ENCODE measurements around the gene ACADVL. TPM values are rescaled to one million over a fixed set of nuclear protein-coding genes. Genes with fewer than 3 reads are reported as not detected.
A peak's percentile ranks its signal among the peaks of the same experiment; 100 is the strongest.
"Not testable (repeated sequence)": the region's sequence is repeated elsewhere in the genome, so short reads cannot be mapped to it uniquely, and the experiment has no call there.

Gene ACADVL
- 100 to 1,000 TPM; 651 to 710 TPM for total RNA-seq

DNA sequence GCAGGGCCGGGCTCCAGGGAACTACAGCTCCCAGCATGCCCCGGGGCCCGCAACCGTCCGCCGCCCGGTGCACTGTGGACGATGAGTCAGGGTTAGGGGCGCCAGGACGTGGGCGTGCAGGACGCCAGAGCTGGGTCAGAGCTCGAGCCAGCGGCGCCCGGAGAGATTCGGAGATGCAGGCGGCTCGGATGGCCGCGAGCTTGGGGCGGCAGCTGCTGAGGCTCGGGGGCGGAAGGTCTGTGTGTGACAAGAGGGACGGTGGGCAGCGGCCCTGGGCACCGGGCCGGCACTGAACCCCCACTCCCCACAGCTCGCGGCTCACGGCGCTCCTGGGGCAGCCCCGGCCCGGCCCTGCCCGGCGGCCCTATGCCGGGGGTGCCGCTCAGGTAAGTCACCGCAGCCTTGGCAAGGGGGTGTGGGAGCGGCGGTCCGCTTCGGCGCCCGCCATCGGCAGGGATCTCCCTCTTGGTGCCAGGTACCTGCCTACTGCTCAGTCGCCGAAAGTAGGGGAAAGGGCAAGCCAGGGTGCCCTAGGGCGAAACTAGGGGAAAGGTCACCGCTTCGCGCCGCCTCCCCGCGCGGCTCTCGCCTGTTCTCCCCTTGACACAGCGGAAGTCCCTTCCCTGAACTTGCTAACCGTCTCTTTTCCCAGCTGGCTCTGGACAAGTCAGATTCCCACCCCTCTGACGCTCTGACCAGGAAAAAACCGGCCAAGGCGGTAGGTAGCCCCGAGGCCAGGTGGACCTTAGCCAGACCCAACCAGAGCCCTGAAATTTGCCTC lies at the start of gene ACADVL, which contains the start of gene DLG4:
TSS of gene ACADVL (plus strand) at position 127 of the 781 bp plus-strand sequence. CDS start at position 174, 47 bp downstream.
TSS of gene DLG4 (minus strand) at position 25 of the 781 bp plus-strand sequence.
- no peaks in the 10 kb centered on the region for H3K36me3 Mint-ChIP-seq
- peak within 1 kb of the TSS; percentile 98 for H3K27ac Mint-ChIP-seq
- H3K9me3 Mint-ChIP-seq = no peaks in the 10 kb centered on the region
- H3K4me3 Mint-ChIP-seq = peak within 1 kb of the TSS; percentile 93
- no peaks in the 10 kb centered on the region for H3K27me3 Mint-ChIP-seq
- H3K4me1 Mint-ChIP-seq (ENCODE audit: low read depth in 2 of 2) = peaks cover 40 to 47% of the 10 kb centered on the region in 2 donors
- ATAC-seq (peak; percentile 94 to 95), DNase-seq (ENCODE audit: low spot score) (peak; percentile 90)

DNA sequence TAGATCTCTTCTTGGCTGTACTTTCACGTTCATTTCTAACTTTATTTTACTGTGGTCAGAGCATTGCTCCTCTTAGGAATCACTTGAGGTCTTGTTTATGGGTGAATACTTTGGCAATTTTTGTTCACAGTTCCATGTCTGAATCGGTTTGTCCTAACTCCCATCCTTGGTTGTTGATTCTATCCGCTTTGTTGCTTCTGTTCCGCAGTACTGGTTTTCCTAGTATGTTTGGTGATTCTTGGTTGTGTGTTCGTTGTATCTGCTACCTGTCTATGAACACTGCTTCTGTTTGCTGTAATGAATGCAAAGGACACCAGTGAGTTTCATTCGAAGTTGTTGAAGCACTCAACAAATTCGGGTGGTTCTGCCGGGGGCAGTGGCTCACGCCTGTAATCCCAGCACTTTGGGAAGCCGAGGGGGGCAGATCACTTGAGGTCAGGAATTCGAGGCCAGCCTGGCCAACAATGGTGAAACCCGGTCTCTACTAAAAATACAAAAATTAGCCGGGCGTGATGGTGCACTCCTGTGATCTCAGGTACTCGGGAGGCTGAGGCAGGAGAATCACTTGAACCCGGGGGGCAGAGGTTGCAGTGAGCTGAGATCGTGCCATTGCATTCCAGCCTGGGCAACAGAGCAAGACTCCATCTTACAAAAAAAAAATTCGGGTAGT lies 47.1 kb upstream of the ACADVL start:
- not testable (repeated sequence) for H3K36me3 Mint-ChIP-seq; H3K4me1 Mint-ChIP-seq (ENCODE audit: low read depth in 2 of 2); DNase-seq (ENCODE audit: low spot score); ATAC-seq; H3K27ac Mint-ChIP-seq; H3K27me3 Mint-ChIP-seq; H3K4me3 Mint-ChIP-seq; H3K9me3 Mint-ChIP-seq

DNA sequence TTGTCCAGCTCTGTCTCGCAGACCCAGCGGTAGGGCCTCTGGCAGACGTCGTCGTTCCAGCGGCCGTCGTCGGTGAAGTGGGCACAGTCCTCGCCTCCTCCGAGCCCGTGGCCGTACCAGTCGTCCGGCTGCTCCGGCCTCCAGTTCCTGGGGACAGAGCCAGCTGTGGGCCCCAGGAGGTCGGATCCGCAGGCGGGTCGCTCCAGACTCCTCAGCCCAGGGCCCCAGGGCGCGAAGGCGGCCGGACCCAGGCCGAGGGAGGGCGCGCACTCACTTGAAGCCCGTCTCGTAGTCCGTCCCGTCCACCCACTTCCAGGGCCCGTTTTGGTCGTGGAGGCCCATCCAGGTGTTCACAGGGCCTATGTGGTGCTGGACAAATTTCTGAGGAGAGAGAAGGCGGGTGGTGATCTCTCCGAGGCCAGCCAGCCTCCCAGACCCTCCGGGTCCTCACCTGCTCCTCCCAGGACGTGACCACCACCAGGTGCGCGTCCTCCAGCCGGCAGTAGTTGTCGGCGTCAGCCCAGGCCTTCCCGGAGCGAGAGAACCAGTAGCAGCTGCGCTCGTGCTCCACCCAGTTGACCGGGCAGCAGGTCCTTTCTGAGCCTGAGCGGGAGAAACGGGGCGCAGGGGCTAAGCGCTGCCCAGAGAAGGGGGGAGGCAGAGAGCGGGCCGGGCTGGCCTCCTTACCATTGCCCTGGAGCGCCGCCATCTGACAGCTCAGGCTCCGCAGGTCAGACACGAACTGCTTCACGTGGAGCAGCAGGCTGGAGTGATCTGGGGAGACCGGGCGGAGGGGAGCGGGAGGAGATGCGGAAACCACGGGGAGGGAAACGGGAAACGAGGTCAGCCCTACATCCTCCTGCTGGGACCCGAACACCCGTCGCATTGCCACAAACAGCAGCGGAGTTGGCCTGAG lies 45.8 kb upstream of the ACADVL start:
- no peak overlapping the region for H3K4me3 Mint-ChIP-seq
- peak; percentile 55 to 80 for ATAC-seq
- no peak overlapping the region for H3K27ac Mint-ChIP-seq
- no peaks in the 10 kb centered on the region for H3K9me3 Mint-ChIP-seq
- H3K4me1 Mint-ChIP-seq (ENCODE audit: low read depth in 2 of 2) = peaks cover 6 to 7% of the 10 kb centered on the region in 2 donors
- no peaks in the 10 kb centered on the region for H3K36me3 Mint-ChIP-seq
- peaks cover 6 to 8% of the 10 kb centered on the region in 2 donors for H3K27me3 Mint-ChIP-seq
- DNase-seq (ENCODE audit: low spot score) = no peak

DNA sequence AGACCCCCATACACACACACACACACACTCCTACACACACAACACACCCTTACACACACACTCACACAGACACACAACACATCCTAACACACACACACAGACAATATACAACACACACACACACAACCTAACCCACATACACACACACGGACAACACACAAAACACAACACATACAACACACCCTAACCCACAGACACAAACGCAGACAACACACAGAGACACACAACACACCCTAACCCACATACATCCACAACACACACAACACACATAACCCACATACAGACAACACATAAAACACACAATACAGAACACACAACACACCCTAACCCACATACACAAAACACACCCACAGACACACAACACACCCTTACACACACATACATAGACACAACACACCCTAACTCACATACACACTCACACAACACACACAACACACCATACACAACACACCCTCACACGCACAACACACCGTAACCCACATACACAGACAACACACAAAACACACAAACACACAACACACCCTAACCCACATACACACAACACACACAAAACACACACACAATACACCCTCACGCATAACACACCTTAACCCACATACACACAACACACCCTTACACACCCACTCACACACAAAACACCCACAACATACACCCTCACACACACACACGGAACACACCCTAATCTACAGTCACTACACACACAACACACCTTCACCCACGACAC lies 45.0 kb upstream of the ACADVL start:
- Mint-ChIP-seq H3K4me3 (no peak overlapping the region), H3K4me1 (ENCODE audit: low read depth in 2 of 2) (peaks cover 6 to 7% of the 10 kb centered on the region in 2 donors), H3K36me3 (no peaks in the 10 kb centered on the region), H3K9me3 (no peaks in the 10 kb centered on the region), H3K27ac (no peak overlapping the region), H3K27me3 (peaks cover 6 to 8% of the 10 kb centered on the region in 2 donors)
- DNase-seq (ENCODE audit: low spot score) = no peak
- no peak for ATAC-seq

DNA sequence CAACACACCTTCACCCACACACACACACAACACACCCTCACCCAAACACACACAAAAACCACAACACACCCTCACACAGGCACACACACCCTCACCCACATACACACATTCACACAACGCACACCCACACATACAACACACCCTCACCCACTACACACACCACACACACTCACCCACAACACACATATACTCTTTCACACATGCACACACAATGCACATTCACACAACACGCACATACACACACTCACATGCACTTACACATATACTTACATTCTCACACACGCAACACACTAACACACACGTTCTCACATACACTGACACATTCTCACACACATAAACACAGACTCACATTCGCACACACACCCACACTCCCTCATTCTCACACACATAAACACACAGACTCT lies 44.4 kb upstream of the ACADVL start:
- no peak for DNase-seq (ENCODE audit: low spot score)
- no peaks in the 10 kb centered on the region for H3K9me3 Mint-ChIP-seq
- ATAC-seq = no peak
- no peaks in the 10 kb centered on the region for H3K36me3 Mint-ChIP-seq
- H3K27ac Mint-ChIP-seq = no peak overlapping the region
- H3K4me3 Mint-ChIP-seq = no peak overlapping the region
- peaks cover 6 to 7% of the 10 kb centered on the region in 2 donors for H3K4me1 Mint-ChIP-seq (ENCODE audit: low read depth in 2 of 2)
- peaks cover 6 to 8% of the 10 kb centered on the region in 2 donors for H3K27me3 Mint-ChIP-seq

DNA sequence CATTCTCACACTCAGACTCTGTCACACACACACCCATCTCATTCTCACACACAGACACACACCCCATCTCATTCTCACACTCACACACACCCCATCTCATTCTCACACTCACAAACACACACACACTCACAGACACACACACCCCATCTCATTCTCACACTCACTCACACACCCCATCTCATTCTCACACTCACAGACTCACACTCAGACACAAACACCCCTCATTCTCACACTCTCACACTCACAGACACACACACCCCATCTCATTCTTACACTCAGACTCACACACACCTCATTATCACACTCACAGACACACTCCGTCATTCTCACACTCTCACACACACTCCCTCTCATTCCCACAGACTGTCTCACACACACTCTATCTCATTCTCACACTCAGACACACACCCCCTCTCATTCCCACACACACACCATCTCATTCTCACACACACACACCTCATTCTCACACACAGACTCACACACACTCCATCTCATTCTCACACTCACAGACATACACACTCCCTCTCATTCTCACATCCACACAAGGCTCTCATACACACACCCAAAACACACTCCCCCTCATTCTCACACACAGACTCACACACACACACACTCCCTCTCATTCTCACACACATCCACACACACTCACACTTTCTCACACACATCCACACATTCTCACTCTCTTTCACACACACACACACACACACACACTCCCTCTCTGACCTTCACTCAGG lies 43.5 kb upstream of the ACADVL start:
- Mint-ChIP-seq H3K4me1 (ENCODE audit: low read depth in 2 of 2) (peaks cover 6 to 7% of the 10 kb centered on the region in 2 donors), H3K4me3 (no peak overlapping the region), H3K36me3 (no peaks in the 10 kb centered on the region), H3K27ac (no peak overlapping the region), H3K27me3 (peaks cover 6 to 8% of the 10 kb centered on the region in 2 donors), H3K9me3 (no peaks in the 10 kb centered on the region)
- no peak for DNase-seq (ENCODE audit: low spot score)
- ATAC-seq = no peak

DNA sequence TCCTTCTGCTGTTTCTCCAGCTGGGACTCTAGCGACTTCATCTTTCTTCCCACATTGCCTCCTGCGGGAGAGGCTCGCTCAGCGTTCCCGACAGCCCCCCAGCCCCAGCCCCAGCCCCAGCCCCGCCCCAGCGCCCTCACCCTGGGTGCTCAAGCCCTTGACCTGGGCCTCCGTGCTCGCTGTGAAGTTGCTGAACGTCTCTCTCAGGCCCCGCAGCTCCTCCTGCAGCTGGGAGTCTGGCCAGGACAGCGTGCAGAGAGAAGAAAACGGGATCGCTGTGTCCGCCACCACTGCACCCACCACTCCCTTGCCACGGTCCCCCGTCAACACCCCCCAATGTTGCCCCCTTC lies 42.9 kb upstream of the ACADVL start:
- peaks cover 6 to 8% of the 10 kb centered on the region in 2 donors for H3K27me3 Mint-ChIP-seq
- peaks cover 6 to 7% of the 10 kb centered on the region in 2 donors for H3K4me1 Mint-ChIP-seq (ENCODE audit: low read depth in 2 of 2)
- no peaks in the 10 kb centered on the region for H3K9me3 Mint-ChIP-seq
- no peaks in the 10 kb centered on the region for H3K36me3 Mint-ChIP-seq
- H3K27ac Mint-ChIP-seq = no peak overlapping the region
- no peak overlapping the region for H3K4me3 Mint-ChIP-seq
- no peak for DNase-seq (ENCODE audit: low spot score)
- no peak for ATAC-seq

DNA sequence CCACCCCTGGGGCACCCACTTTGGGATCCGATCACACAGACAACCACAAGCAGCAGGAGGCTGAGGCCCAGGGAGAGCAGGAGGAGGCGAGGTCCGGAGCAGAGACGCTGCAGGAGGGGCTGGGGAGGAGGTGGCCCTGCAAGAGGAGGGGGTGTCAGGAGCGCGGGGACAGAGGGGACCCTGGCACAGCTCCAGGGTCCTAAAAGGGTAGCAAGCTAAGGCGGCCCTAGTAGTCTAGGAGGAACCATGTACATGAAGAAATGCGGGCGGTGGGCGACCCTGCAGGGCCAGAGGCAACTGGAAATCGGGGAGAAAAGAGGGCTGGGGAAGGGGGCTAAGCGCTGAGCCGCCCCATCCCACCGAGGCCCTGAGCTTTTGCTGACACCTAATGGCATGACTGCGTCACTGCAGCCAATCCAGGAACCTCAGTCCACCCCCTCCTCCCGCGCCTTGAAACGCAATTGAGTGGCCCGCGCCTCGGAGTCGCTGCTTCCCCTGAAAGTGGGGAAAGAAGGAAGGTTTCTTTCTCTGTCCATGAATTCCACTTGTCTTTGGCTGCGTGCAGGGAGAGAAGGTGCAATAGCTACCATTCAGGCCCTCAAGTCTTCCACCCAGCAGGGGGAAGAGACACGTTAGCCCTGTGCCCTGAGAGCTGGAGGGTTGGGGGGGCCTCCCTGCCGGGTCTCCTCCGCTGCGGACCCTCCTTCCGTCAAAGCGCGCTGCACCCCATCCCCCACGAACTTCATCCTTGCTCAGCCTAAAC lies 42.4 kb upstream of the ACADVL start:
- peaks cover 6 to 8% of the 10 kb centered on the region in 2 donors for H3K27me3 Mint-ChIP-seq
- H3K4me1 Mint-ChIP-seq (ENCODE audit: low read depth in 2 of 2) = peaks cover 6 to 7% of the 10 kb centered on the region in 2 donors
- H3K4me3 Mint-ChIP-seq = peak overlapping the region; percentile 47
- H3K9me3 Mint-ChIP-seq = no peaks in the 10 kb centered on the region
- no peak for DNase-seq (ENCODE audit: low spot score)
- H3K36me3 Mint-ChIP-seq = no peaks in the 10 kb centered on the region
- H3K27ac Mint-ChIP-seq = no peak overlapping the region
- ATAC-seq = peak; percentile 57 to 71

DNA sequence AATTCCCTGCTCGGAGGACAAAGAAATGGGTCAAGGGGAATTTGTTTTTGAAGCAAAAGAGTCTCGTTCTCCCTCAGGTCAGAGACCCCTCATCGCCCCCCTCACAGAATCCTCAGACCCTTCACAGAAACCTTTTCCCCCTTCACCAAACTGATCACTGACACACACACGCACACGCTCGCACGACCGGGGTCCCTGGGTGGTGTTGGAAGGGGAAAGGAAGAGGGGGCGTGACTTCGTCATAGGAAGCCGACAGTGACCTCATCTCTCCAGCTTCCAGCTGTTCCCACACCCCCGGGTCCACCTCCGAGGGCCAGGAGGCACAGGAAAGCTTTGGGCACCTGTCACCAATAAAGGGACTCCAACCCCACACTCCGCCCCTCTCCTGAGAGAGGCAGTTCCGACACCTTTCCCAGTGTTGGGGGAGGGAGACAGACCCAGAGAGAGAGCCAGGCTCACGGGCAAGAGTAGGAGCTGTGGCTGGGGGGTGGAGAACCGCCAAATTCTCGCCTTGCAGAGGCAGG lies 41.7 kb upstream of the ACADVL start:
- peak overlapping the region; percentile 47 for H3K4me3 Mint-ChIP-seq
- H3K9me3 Mint-ChIP-seq = no peaks in the 10 kb centered on the region
- peaks cover 6 to 8% of the 10 kb centered on the region in 2 donors for H3K27me3 Mint-ChIP-seq
- no peak overlapping the region for H3K27ac Mint-ChIP-seq
- ATAC-seq (no peak), DNase-seq (ENCODE audit: low spot score) (no peak)
- peaks cover 6 to 7% of the 10 kb centered on the region in 2 donors for H3K4me1 Mint-ChIP-seq (ENCODE audit: low read depth in 2 of 2)
- no peaks in the 10 kb centered on the region for H3K36me3 Mint-ChIP-seq

DNA sequence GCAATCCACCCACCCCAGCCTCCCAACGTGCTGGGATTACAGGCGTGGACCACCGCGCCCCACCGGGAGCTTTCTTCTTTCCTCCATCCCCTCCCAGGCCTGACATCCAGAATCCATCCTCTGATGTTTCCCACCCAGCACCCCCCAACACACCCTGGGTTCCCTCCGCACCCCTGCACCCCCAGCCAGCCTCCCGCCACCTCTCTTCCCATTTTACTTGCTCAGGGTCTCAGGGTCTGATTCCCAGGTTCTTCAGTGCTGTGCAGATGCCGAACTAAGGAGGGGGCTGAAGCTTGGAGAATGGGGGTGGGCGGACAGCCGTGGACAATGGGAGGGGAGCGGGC lies 40.8 kb upstream of the ACADVL start:
- H3K4me3 Mint-ChIP-seq = no peak overlapping the region

DNA sequence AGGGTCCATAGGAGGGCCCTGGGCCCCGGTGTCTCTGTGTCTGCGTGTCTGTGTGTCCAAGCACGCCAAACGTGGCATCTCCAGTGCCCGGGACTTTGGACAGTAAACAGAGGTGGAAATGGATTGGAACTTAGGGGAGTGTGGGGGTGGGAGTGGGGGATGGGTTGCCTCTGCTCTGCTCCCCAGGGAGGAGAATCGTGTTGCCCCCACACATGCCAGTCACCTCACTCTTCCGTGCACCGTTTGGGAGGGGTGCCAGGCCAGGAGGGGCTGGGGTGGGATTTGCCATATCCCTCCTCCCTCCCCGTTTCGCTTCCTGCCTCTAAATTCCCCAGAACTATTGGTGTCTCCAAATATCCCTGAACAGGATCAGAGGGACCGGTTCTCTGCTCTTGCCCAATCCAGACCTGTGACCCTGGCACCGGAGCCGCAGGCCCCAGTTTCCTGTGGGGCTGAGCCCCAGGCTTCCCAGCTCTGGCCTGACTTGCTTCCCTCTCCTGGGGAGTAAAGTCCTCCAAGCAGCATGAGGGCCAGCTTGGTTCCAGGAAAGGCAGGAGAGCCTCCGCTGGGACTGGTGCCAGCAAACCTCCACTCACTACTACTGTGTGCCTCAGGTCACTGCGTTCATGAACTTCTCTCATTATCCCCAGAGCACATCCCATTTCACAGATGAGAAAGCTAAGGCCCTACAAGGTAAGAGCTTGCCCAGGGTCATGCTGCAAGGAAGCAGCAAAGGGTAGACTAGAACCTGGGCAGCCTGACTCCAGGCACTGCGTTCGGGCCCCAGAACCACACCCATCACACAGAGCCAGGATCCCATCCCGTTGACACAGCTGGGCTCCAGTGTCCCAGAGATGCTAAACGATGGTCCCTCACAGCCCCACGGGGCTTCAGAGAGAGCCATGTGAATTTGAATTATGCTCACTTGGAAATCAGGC lies 40.2 kb upstream of the ACADVL start, which contains the start of gene ASGR1:
TSS of gene ASGR1 (minus strand) at position 54 of the 938 bp plus-strand sequence. CDS start 807 bp downstream, outside the sequence.
- no peak within 1 kb of the TSS for H3K27ac Mint-ChIP-seq
- peaks cover 6 to 8% of the 10 kb centered on the region in 2 donors for H3K27me3 Mint-ChIP-seq
- H3K4me3 Mint-ChIP-seq = peak within 1 kb of the TSS; percentile 47
- DNase-seq (ENCODE audit: low spot score) = no peak
- no peaks in the 10 kb centered on the region for H3K9me3 Mint-ChIP-seq
- no peak for ATAC-seq
- peaks cover 6 to 7% of the 10 kb centered on the region in 2 donors for H3K4me1 Mint-ChIP-seq (ENCODE audit: low read depth in 2 of 2)
- H3K36me3 Mint-ChIP-seq = no peaks in the 10 kb centered on the region

More for the DNA sequence above, 40.8 kb upstream of the ACADVL start:
- Mint-ChIP-seq H3K27me3 (peaks cover 6 to 8% of the 10 kb centered on the region in 2 donors), H3K36me3 (no peaks in the 10 kb centered on the region), H3K27ac (no peak overlapping the region), H3K9me3 (no peaks in the 10 kb centered on the region), H3K4me1 (ENCODE audit: low read depth in 2 of 2) (peaks cover 6 to 7% of the 10 kb centered on the region in 2 donors)
- ATAC-seq = no peak
- DNase-seq (ENCODE audit: low spot score) = no peak
